NCI-H1048 (cell line): ENCODE results near the gene MAD1L1.
"Not testable (repeated sequence)": the region's sequence is repeated elsewhere in the genome, so short reads cannot be mapped to it uniquely, and the experiment has no call there.

Experiments used
- DNase-seq: peaks from one replicate; lab custom pipeline; 2025; lab: John Stamatoyannopoulos, UW

Gene MAD1L1

GRCh38 chr7:2000746-2001321 lies 231.9 kb downstream of the MAD1L1 start:
- DNase-seq = no peak

DNA sequence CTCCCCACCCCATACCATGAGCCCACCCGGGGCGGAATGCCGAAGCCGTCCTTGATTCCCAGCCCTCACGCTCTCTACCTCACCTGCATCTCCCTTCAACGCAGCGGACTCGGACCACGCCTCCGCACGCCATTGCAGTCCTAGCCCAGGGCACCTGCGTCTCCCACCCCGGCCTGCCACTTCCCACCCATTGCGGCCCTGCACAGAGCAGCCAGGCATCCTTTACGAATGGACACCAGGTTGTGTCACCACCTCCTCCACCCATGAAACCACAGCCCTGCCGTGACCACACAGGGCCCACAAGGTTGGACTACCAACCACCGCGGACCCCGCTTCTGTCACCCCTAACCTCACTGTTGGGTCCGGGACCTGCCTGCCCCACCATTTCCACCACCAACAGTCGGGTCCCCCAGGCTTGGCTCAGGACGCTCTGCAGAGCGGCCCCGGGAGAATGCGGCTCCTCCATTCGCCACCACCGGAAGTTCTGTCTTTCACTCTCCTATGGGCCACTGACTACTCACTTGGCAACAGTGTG lies 232.5 kb downstream of the MAD1L1 start:
- DNase-seq = no peak

DNA sequence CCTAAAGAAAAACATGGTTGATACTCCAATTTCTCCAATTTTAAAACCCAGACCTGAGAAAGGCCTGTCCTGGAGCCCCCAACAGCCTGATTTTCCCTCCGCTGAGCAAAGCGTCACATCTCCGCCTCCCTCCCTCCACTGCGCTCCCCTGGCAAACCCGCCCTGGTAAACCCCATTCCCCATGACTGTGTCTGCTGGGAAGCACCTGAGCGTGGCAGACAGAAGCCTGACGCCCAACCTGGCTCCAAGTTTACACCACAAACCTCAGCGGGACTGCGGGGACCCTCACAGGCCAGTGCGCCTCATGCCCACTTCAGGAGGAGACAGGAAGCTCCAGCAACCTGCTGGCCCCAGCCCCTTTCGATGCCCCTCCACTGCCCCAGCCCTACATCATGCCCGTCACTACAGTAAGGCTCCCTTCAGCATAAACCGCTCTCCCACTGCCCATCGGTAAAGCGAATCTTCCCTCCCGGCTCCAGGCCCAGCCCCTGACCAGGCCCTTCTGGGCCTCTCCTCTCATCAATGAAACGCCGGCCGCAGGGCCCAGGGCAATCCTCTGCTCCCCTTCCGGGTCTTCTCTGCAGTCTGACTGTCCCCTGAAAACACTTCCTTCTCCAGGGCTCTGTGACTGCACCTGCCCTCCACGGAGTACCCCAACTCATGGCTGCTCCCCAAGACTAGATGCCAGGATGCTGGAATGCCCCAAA lies 233.3 kb downstream of the MAD1L1 start:
- no peak for DNase-seq

GRCh38 chr7:1998146-1998545 lies 234.6 kb downstream of the MAD1L1 start:
- no peak for DNase-seq

GRCh38 chr7:1997537-1998076 lies 235.1 kb downstream of the MAD1L1 start:
- no peak for DNase-seq

GRCh38 chr7:1996816-1997215 lies 235.9 kb downstream of the MAD1L1 start:
- DNase-seq = no peak

DNA sequence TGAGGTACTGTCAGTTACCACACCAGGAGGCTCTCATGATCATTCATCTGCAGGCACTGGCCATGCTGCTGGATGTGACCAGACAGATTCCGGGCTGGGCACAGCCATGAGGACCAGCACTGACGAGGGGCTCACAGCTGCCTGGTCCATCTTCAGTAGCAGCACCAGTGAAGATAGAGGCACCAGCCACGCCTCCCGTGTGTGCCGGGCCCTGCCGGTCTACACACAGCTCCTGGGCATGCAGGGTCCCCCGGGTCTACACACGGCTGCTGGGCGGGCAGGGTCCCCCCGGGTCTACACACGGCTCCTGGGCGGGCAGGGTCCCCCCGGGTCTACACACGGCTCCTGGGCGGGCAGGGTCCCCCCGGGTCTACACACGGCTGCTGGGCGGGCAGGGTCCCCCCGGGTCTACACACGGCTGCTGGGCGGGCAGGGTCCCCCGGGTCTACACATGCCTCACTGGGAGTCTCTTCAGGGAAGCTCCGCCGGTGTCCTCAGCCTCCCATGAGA lies 236.8 kb downstream of the MAD1L1 start:
- not testable (repeated sequence) for DNase-seq

GRCh38 chr7:1995426-1995825 lies 237.3 kb downstream of the MAD1L1 start:
- DNase-seq = no peak

GRCh38 chr7:1994931-1995330 lies 237.8 kb downstream of the MAD1L1 start:
- no peak for DNase-seq

DNA sequence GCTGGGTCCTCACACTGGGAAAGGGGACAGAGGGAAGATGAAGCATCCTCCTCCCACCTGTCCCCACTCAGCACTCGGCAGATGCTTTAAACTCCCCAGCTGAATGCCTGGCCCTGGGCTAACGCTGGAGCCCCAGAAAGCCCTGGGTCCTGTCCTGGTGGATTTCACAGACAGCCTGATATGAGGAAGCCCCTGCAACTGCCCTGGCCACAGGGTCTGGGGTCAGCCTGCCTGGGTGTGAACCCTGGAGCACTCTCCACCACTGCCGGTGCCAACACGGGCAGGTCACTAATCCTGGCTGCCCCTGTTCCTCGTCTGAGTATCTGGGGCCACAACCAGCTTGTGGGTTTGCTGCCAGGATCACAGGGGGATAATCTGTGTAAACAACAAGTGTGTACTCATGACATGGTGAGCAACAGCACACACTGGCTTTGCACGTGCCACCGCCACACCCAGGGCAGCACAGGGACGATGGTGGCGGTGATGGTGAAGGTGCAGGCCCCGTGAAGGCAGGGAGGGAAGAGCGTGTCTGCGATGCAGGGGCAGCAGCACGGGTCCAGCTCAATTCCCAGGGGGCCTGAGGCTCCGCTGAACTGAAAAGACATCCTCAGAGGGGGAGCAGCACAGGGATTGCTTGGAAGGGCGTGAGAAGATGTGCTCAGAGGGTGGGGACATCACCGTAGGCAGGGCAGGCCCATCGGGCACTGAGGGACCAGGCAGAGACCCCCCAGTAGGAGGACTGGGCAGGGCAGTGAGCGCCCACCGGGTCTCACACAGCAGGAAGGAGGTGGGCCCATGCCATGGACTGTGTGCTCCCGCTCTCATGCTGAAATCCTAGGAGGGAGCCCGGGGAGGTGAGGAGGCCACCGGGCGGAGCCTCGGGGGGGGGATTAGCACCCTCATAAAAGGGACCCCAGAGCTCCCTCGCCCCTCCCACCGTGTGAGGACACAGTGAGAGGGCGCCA lies 238.7 kb downstream of the MAD1L1 start:
- DNase-seq = no peak

GRCh38 chr7:1993031-1993695 lies 239.6 kb downstream of the MAD1L1 start:
- no peak for DNase-seq

GRCh38 chr7:1992554-1992953 lies 240.2 kb downstream of the MAD1L1 start:
- DNase-seq = no peak

DNA sequence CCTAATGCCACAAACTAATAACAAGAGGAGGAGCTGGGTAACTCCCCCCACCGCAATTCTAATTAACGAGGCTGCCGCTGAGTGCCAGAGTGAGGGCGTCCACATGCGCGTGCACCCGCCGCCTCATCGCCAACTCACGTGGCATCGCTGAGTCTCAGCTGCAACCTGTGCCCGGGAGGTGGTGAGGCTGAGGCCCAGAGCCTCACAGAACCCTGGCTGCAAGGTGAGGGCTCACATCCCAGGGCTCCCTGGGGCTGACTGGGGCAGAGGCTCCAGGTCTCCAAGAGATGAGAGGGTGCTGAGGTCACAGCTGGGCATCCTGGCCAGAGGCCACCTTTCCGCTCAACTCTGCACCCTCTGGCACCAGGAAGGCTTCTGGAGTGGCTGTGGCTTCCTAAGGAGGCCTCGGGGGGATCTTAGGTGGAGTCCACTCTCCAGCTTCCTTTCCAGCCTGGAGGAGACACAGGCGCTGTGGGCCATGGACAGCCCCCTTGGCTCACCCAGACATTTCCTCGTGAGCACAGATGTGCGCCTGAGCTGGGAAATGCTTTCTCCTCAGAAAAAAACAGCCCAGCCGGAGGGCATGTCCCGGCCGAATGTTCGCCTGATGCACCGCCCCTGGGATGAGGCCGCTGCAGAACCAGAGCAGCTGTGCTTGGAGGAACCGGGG lies 242.6 kb downstream of the MAD1L1 start:
- no peak for DNase-seq

DNA sequence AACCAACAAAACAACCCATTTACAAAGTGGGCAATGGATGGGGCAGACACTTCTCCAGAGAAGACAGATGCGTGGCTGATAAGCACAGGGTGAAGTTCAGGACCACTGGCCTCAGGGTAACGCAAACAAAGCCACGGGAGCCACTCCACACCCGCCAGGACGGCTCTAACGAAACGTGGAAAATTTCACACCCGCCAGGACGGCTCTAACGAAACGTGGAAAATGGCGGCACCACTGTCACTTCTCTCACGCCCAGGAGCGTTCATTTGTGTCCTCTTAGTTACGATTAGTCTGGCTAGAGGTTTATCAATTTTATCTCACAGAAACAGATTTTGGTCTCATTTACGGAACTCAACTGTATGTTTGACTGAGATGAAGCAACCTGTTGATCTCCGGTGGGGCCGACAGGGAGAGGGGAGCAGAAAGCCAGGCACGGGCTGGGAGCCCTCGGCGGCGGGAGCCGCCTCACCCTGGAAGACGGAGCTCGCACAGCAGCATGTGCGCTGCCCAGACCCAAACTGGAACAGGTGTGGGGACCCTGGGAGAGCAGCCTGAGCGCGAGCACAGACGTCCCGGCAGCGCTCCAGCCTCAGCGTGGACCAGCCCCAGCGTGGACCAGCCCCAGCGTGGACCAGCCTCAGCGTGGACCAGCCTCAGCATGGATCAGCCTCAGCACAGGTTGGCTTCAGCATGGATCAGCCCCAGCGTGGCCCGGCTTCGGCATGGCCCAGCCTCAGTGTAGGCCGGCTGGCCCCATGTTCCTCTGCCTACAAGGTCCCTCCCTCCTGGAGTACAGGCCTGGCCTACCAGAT lies 243.5 kb downstream of the MAD1L1 start:
- DNase-seq = no peak

GRCh38 chr7:1988533-1988930 lies 244.2 kb downstream of the MAD1L1 start:
- no peak for DNase-seq

DNA sequence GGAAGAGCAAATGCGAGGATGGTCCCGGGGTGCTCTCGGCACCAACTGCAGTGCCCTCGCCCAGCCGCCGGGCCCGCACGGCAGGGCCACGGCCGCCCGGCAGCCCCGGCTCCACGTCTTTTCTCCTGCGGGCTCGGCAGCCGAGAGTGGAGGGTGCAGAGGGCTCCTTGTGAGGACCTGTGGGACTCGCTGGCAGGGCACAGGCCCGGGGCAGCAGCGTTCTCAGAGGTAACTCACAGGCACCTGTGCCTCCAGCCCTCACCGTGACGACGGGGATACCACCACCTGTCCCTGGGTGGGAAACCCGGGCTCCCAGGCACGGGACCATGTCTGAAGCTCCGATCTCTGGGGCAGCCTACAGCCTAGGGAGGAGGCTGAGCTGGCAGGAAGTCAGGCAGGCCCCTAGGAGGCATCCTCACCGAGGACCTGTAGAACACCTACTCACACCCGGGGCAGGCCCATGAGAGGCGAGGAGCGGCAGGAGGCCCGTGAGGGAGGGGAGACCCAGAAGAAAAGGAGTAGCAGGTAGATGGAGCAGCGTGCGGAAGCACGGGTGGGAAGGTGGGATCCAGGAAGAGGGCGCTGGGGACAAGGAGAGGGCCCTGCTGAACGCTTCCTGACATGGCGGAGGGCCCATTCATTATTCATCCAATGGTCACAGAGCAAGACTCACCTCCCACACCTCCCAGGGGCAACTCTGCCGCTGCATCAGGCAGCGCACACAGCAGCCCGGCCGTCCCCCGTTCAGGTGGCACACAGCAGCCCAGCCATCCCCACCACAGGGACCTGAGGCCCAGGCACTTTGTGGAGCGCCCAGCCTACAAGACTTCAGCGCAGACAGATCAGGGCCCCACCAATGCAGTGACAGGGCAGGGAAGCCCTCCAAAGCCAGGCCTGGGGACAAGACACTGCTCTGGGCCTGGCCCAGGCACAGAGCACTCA lies 244.9 kb downstream of the MAD1L1 start:
- no peak for DNase-seq

GRCh38 chr7:1987084-1987535 lies 245.6 kb downstream of the MAD1L1 start:
- no peak for DNase-seq

GRCh38 chr7:1986366-1987083 lies 246.2 kb downstream of the MAD1L1 start:
- no peak for DNase-seq
